GM21381 (cell line): ENCODE measurements around the gene PDE4D.
"Not testable (repeated sequence)": the region's sequence is repeated elsewhere in the genome, so short reads cannot be mapped to it uniquely, and the experiment has no call there.

ENCODE experiments used
- ATAC-seq: cut with Tn5 transposase; IDR thresholded peaks from one replicate; pipeline ENCODE4 v1.9.1; 2021; ENCODE audit warnings: mild to moderate bottlenecking, moderate library complexity; ENCODE audit not compliant: unreplicated experiment

PDE4D gene

GRCh38 chr5:58965677-58966414 is 927.7 kb downstream of the PDE4D start:
- no peak for ATAC-seq

DNA sequence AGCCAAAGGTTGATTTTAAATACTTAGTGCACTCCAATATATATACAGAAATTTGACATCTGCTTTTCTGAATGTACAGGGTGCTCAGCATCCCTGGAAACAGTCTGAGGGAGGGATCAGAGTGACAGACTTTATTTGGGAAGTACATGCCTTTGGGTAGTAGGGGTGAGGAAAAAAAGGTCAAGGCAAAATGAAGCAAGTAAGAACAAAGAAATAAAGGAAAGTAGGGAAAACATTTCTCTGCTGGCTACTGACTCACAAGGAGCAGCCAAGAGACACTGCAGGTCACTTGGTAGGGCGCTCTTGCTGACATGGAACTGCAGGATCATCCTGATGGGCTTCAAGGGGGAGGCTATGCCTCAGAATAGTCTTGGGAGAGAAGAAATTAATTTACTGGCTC is 929.7 kb downstream of the PDE4D start:
- no peak for ATAC-seq

DNA sequence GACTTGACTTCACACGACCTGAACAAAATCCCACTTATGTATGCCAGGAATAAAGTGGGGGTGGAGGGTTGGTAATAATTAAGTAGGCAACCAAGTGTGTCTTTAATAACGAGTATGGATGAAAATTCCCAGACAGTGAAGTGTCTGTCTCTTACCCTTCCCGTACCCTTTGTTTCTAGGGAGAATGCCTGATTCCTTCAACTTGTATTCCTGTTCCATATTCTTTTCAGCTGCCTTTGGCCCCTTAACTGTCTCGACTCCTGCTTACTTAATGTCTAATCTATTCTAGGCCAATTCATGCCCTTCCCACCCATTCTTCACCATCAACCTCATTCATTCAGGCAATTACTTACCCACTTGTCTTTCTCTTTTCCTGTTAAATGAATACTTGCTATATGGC is 930.2 kb downstream of the PDE4D start:
- ATAC-seq = no peak

GRCh38 chr5:58961631-58962280 is 931.8 kb downstream of the PDE4D start:
- peak; percentile 61 for ATAC-seq

DNA sequence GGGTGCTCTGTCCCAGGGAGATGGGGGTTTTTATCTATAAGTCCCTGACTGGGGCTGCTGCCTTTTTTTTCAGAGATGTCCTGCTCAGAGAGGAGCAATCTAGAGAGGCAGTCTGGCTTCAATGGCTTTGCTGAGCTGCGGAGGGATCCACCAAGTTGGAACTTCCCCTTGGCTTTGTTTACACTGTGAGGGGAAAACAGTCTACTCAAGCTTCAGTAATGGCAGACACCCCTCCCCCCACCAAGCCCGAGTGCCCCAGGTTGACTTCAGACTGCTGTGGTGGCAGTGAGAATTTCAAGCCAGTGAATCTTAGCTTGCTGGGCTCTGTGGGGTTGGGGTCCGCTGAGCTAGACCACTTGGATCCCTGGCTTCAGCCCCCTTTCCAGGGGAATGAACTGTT is 934.8 kb downstream of the PDE4D start:
- no peak for ATAC-seq

GRCh38 chr5:58953218-58953617 is 940.3 kb downstream of the PDE4D start:
- not testable (repeated sequence) for ATAC-seq

DNA sequence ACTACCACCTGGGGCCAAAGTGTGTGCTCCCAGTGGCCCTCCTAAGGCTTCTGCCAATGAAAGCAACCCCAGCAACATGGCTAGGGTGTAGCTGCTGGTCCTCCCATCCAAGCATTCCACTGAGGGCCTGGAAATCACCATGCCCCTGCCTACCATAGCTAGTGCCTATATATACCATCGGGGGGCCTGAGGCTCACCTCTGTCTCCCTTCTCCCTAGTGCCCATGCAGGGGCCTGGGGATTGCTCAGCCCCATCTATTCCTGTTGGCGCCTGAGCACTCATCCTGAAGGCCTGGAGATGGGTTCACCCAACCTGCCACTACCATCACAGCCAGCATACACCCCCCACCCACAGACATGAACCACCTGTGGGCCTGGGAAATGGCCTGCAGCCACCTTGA is 943.3 kb downstream of the PDE4D start:
- ATAC-seq = no peak

DNA sequence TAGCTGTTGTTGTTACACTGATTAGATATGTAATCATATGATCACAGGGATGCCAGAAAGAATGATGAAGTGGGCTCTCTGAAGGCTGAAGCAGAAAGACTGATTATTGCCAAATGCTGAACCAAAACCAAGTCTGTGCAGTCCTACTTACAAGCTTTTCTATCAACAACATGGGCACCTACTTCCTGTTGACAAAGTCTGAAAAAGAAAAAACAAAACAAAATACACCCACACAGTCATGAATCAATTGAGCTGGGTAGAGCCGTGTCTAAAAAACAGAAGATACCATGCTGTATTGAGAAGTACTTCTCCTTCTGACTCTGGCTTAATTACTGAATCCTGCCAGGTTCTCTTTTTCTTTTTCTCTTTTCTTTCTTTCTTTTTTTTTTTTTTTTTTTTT is 947.3 kb downstream of the PDE4D start:
- no peak for ATAC-seq

DNA sequence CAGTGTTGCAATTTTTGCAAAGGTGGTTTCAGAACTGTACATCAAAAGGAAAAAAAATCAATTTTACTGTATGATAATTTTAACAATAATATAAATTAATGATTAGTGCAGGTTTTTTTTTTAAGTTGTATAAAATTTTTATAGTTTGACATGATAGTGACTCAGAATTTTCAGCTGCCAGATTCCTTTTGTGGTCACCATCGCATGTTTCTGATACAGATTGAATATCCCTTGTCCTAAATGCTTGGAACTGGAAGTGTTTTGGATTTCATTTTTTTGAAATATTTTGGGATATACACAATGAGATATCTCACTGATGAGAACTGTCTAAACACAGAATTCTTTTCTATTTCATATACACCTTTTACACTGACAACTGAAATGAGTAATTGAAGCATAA is 949.3 kb downstream of the PDE4D start:
- no peak for ATAC-seq

GRCh38 chr5:58940446-58940845 is 953.1 kb downstream of the PDE4D start:
- no peak for ATAC-seq

DNA sequence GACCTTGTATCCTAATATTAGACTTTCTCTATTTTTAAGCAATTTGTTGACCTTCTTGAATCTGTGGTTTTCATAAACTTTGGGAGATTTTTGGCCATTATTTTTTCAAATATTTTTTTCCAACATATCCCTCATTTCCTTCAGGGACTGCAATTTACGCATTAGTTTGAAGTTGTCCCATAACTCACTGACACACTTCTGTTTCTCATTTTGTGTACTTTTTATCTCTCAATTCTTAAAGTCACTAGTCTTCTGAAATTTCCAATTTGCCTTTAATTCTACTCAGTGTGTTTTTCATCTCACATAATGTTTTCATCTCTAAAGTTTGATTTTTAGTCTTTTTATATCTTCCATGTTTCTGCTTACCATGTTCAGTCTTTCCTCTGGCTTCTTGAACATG is 953.9 kb downstream of the PDE4D start:
- ATAC-seq = no peak

- ATAC-seq = no peak
Observed at GRCh38 chr5:58938563-58939424, 954.7 kb downstream of the PDE4D start.

DNA sequence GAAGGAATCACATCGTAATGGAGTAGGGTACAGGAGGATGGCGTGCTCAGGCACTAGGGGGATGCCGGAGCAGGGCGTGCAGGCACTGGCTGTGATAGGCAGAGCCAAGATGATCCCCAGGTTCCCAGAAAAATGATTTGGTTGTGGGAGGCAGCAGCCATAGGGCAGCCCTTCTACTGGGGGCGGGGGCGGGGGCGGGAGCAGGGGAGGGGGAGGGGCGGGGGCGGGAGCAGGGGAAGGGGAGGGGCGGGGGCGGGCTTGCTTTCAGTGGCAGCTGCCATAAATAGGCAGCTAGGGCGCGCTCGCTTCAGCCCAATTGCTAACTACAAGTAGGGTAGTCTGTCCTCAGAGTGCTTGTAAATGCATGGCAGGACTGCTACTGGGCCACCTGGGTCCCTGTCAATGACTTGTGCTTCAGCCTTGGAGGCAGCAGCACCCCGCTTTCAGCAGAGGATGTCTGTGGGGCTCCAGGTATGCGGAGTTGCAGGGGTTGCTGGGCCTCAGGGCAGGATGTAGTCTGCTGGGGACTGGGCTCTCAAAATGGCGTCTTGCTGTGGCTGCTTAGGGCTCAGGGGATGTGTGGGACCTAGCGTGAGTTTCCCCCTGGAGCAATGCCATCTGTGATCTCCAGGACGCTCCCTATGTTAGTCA is 956.4 kb downstream of the PDE4D start:
- ATAC-seq = no peak

DNA sequence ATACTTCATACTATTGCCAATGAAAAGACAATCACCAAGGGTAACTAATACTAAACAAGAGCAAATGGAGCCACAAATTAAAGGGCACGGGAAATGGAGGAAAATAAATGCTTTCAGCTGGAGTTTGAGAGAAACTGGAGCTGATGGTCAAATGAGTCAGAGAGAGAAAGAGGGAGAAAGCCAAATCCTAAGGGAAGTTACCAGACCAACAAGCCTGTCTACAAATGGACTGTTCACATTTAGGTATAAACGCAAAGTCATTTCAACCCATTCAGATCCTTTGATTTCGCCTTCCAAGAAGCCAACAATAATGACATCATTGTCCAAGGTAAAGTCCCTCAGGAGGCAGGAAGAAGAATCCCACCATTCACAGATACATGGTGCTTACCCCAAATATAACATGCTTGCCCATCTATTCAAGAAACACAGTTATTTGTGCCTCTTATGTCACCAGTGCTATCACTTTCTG is 958.9 kb downstream of the PDE4D start:
- ATAC-seq = no peak

- no peak for ATAC-seq
Observed at GRCh38 chr5:58933891-58934628, 959.5 kb downstream of the PDE4D start.

GRCh38 chr5:58932057-58932612 is 961.4 kb downstream of the PDE4D start:
- ATAC-seq = no peak

DNA sequence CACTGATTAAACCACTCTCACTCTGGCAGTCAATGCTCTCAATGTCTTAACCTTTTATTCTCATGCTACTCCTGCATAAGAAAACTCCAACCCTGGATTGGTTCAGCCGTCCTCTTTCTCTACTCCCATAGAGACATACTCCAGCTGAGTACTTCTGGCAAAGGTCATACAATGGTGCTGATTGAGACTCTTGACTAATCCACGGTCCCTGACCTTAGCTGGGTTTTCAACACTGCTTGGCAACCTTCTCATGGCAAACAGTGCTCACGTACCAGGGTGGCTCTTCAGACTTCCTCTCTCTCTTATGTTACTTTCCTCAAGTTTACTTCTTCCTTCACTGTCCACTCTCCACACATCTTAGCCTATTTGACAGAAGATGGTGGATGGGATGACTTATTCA is 963.0 kb downstream of the PDE4D start:
- no peak for ATAC-seq

DNA sequence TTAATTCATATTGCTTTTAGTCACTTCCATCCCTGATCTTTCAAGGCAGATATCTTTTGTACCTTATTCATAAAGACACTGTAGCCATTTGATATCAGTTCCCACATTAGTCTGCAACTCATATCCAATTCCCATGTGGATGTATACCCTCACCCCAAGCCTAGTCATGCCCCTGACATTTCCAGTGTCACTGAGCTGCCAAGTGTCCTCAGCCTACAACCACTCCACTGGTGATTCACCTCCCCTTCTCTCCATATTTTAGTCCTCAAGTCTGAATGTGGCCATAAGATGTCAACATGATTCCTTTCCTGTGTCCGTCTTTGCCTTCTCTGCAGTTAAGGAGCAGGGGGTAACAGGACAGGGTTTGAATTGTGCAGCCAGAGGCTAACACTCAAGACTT is 963.8 kb downstream of the PDE4D start:
- no peak for ATAC-seq

GRCh38 chr5:58927938-58928337 is 965.6 kb downstream of the PDE4D start:
- ATAC-seq = no peak

DNA sequence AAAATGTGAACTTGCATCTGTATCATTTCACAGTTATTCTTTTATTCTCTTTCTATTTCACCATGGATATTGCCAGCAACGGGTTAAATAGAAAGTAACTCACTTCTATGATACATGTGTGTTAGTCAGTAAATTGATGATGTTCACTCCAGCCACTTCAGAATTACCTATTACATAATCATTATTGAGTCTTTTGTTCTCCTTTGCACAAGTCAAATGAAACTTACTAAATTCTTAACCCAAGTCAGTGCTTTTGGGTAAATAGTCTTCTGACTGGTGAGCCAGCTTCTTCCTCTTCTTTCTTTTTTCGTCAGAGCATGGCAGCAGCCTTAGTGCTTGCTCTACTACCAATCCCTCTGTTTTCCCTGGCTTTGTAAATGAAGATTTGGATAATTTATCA is 966.3 kb downstream of the PDE4D start:
- no peak for ATAC-seq
